GM21390 (cell line): ENCODE results near the gene PPM1L.

ENCODE experiments used
- ATAC-seq: cut with Tn5 transposase; IDR thresholded peaks from one replicate; pipeline ENCODE4 v1.9.1; 2021; ENCODE audit not compliant: unreplicated experiment

Gene PPM1L

DNA sequence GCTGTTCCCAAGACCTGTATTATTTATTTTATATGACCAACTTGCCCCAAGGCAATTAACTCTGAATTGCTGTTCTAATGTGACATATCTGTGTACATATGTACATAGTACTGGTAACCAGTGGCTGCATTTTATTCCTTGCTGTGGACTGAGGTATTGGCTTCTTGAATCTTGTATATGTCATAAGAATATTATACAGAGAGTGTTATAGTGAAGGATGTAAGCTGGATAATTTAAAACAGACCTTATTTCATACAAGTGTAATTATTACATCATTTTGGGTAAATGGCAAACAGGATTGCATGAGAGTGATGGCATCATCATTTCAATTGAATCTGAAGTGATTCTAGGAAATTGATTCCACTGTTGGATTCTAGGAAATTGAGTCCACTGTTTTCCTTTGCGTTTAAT is 316.2 kb downstream of the PPM1L start:
- ATAC-seq: no peak

DNA sequence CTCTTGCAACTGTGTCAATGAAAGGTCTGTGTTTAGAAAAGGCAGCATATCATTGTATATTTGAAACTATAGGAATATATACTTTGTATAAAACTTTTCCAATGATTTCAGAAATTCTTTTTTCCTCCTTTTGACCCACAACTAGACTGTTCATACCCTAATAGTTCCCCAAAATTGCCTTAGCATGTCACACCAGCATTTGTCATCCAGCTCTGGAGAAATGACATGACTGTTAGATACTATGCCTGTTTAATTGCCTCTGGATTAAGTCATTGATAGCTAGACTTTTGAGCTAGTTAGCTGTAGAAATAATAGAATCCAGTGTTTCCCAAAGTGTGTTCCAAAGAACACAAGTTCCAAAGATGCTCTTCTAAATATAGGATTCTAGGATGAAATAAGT is 316.7 kb downstream of the PPM1L start:
- no peak for ATAC-seq

DNA sequence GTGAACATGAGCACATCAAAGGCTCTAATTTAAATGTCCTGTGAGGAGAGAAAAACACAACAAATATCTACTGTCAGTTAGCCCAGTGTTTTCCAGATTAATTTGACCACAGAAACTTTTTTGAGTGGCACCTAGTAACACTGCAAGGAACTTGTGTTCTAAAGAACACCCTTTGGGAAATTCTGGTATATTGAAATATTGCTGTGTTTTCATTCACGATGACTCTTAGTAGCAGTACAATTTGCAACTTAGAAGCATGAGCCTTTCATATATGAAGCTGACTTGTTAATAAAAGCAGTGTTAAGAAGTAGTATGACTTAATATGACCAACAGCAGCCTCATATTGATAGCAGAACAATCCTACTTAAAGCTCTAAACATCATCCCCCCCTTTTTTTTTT is 317.1 kb downstream of the PPM1L start:
- no peak for ATAC-seq

DNA sequence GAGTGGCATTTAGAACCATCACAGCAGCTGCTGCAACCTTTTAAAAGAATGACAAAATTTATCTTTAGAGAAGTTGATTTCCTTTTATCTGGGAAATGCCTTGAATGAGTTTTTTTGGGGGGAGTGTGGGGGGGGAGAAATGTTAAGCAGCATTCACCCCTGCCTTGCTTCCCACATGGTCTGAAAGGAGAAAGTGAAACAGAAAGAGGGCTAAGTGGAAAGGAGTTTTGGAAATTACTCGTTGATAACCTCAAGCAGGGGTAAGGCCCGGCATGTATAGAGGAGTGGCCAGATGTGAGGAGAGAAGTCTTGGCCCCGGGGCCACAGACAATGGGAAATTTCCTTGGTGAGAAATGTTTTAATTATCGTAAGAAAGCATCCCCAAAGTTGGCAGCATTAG is 325.6 kb downstream of the PPM1L start:
- peak; percentile 86 for ATAC-seq

DNA sequence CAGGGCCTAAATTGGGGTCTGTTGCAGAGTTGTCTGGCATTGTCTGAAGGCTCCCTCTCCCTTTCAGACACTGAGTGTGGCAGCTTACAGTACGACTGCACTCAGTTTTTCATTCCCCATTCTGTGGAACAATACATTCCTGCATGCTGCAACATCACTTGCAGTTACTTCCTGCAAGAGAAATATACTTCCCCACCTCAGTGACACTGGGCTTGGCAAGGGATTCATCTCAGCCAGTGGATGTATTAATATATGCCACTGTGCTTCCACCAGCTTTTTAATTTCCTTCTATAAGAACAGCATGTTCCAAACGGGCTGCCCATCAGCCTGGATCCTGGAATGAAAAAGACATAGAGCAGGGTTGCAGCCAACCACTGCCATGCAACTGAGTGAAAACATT is 326.0 kb downstream of the PPM1L start:
- ATAC-seq: peak; percentile 25

DNA sequence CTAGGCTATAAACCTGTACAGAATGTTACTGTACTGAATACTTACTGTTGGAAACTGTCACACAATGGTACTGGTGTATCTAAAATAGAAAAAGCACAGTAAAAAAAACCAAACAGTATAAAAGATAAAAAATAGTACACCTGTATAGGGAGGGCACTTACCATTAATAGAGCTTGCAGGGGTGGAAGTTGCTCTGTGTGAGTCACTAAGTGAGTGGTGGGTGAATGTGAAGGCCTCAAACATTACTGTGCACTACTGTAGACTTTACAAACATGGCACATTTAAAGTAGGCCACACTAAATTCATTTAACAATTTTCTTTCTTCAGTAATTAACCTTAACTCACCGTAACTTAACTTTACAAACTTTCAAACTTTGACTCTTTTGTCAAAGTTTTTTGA is 327.1 kb downstream of the PPM1L start:
- ATAC-seq: no peak

DNA sequence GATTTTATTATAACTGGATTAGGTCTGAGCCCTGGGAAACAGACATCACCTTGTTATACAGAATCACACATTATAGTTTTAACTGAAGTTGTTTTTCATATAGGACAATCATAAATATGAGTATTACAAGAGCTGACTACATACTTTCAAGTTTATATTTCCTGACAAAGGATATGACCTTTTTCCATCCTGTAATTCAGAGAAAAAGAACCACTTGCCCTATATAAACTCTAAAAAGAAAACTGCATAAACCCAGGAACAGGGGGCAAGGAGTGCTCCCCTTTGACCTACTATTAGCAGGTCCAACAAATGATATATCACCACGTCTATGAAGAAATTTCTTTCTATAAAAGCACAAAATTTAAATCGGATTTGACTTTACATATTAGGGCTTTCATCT is 328.2 kb downstream of the PPM1L start:
- ATAC-seq: no peak

DNA sequence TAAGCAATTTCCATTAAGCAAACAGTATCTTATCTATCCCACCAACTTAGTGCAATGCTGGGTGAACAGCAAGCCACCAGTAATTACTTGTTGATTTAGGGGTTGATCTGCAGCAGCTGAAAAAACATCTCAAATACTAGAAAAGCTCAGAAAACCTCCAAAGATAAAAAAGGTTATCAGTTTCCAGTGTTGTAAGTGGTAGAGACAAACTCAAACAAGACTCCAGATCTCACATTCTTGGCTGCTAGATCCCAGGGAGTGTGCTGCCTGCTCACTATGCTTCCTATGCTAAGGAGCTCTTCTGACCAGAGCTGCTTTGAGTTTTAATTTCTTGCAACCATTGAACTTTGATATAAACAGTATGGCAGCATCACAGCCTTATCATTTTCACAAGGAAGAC is 337.9 kb downstream of the PPM1L start:
- ATAC-seq: no peak

DNA sequence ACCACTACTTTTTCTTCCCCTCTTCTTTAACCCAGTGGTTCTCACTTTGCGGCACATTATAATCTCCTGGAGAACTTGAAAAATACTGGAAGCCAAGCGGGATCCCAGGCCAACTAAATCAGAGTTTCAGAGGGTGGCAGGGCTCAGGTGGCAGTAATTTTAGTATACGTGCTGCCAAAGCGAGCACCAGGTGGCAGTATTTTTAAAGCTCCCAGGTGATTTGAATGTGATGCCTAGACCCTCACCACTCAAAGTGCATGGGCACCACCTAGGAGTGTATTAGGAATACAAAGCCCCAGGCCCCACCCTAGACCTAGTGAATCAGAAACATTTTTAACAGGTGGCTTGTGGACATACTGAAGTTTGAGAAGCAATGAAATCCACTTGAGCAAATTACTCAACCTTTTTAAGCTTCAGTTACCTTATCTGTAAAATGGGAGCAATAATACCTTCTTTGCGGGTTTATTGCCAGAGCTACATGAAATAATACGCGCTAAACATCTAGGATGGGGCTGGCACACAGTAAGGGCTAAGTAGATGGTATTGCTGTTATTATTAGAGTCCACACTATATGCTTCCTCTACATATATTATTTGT is 340.8 kb downstream of the PPM1L start:
- ATAC-seq: no peak

DNA sequence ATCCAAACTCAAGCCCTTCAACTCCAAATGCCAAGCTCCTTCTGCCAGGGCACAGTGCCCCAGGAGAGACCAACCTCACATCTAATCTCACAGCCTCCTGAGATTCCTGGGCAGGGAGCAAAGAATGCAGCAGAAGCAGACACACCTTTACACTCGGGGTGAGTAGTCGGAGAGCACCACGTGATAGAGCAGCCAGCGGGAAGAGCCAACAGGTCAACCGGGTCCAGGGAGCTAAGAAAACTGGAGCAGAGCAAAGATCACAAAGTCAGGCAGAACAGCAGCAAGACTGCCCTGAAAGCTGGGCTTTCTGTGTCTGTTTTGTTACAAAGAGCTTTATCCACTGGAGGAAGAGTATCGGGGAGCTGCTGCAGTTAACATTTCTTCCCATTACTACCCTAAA is 345.0 kb downstream of the PPM1L start:
- no peak for ATAC-seq

DNA sequence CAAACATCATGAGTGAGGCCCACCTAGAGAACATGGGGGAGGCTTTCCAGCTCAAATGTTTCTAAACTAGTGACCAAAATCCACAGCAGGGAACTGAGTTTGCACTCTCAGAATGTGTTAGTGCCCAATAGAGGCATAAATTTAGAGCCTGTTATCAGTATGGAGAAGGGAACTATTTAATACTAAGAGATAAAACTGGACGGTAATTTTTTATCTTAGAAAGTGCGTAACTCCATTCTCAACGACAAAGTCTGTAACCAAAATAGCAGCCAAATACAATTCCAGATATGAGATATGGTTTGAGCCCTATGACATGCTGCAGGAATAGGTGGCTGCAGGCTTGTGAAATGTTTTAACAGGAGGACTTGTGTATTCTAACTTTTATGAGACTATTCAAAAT is 345.6 kb downstream of the PPM1L start:
- no peak for ATAC-seq

DNA sequence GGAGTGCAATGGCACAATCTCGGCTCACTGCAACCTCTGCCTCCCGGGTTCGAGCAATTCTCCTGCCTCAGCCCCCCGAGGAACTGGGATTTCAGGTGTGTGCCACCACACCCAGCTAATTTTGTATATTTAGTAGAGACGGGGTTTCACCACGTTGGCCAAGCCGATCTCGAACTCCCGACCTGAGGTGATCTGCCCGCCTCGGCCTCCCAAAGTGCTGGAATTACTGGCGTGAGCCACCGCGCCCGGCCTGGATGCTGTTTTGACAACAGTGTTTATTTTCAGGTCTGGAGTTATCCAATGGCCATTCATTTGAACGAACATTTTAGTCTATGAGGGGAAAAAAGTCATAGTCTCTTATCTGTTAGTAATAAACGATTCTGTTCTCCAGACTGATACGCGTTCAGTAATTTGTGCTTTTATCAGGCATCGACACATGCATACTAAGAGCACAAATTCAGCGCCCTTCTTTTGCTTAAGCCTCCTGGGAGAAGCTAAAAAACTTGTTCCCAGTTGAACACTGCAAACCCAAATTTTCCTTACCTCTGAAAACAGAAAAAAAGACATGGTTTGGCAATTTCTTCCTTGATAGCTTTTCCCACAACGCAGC is 347.9 kb downstream of the PPM1L start:
- no peak for ATAC-seq

DNA sequence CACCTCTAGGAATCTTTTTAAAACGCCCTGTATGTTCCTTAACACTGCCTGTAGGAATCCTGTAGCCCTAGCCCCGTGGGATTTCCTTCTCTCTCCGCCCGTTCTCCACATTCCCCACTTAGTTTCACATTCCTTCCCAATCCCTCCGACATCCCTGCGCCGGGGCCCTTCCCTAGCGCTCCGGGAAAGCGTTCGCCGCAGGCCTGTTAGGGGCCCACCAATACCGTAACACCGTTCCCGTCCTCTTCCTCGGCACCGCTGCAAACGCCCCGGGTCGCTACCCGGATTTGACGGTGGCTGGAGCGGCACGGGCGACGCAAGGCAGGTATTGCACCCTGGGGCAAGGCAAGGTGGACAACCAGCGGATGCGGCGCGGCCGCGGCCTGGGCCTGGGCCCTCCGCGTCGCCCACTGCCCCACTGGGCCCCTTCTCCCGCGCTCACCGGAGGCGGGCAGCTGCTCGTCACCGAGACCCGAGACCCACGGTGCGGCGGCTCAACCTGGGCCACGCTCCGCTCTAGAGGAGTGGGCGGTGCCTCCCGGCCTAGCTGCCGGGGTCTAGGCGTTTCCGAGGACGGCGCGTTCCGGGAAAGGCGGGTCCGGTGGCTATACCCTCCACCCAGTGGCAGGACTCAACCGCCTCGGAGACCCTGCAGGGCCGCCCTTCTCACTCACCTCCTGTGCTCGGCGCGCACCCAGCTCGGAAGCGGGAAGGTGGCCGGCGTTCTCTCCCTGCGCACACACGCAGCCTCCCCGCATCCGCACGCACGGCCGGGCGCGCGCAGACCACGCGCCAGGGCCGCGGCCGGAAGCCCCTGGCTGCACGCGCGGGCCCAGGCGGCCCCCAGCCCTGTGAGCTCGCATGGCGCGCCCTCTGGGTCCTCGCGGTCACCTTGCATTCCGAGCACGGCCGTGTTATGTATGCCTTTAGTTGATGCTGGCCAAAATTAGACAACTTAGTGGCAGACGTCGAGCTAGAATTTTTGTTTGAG is 348.8 kb downstream of the PPM1L start, which contains the start of gene B3GALNT1:
B3GALNT1 (minus strand) TSS at position 789 of the 991 bp plus-strand sequence. CDS start 18,595 bp downstream, outside the sequence.
- ATAC-seq: peak; percentile 73

DNA sequence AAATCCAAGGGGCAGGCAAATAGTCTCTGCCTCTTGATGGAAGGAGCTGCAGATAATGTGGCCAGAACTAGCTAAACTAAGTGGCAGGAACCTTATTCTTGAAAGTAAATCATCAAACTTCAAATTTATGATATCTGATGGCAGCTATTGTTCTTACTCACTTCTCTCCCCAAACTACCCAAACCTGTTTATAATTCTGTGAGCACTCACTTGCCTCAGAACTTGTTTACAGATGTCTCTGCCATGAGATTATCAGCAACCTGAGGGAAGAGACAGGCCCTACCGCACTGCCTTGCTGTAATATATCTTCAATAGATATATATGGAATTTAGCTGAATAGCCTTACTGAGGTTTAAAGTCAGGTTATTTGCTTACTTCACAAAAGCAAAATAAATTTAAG is 351.3 kb downstream of the PPM1L start:
- ATAC-seq: no peak

DNA sequence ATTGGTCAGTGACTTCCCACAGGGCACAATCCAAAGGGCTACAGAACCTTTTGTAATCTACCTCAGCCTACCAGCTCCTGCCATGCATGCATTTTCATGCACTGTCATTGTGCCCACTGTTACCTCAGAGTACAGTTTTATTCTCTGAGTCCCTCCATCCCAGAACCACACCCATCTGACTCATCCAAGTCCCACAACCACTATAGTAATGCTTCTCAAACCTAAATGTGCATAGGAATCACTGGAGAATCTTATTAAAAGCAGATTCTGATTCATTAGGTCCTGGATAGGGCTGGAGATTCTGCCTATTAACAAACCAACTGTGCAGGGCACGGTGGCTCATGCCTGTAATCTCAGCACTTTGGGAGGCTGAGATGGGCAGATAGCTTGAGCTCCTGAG is 352.8 kb downstream of the PPM1L start:
- ATAC-seq: no peak

DNA sequence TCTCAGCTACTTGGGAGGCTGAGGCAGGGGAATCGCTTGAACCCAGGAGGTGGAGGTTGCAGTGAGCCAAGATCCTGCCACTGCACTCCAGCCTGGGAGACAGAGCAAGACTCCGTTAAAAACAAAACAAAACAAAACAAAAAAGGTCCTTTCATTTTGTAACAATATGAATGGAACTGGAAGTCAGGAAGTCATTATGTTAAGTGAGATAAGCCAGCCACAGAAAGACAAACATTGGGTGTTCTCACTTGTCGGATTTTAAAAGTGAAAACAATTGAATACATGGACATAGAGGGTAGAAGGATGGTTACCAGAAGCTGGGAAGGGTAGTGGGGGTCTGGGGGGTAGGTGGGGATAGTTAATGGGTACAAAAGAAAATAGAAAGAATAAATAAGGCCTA is 361.6 kb downstream of the PPM1L start:
- no peak for ATAC-seq

DNA sequence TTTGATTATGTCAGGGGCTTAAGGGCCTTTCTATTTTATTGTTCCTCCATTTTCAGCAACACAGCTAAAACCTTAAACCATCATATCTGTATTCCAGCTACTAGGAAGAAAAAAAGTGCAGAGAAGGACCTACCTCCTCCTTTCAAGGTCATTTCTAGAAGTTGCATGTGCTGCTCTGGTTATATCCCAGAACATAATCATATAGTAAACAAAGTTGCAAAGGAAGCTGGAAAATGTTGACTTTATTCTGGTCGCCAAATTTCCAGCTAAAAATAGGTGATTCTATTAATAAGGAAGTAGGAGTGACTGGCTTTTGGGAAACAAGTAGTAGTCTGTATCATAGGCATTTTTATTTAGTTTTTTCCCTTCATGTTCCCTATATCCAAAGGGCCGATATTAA is 370.5 kb downstream of the PPM1L start:
- ATAC-seq: no peak
